DND-41 (cell line): Measurements from ENCODE around the gene PDZD8.

Experiments used
- CTCF ChIP-seq: IDR thresholded peaks from 2 replicates; pipeline ENCODE4 v1.5.1; 2012; ENCODE audit warnings: borderline replicate concordance, low read length, moderate library complexity, mild to moderate bottlenecking; ENCODE audit not compliant: poor library complexity, severe bottlenecking; ENCODE audit errors: extremely low read depth
- EZH2 ChIP-seq: IDR thresholded peaks from 3 replicates; pipeline ENCODE4 v1.6.1; 2012; ENCODE audit warnings: borderline replicate concordance, low read depth, mild to moderate bottlenecking, moderate library complexity, low read length, inconsistent platforms; ENCODE audit not compliant: severe bottlenecking

GRCh38 chr10:117342641-117343040, 32.6 kb downstream of the PDZD8 start:
- TF ChIP-seq CTCF (no peak), EZH2 (no peak)
